PC-9 (cell line): ENCODE results near the gene RPL37A. TPM values are rescaled to one million over a fixed set of nuclear protein-coding genes. Genes with fewer than 3 reads are reported as not detected.

Experiments used
- BruUV-seq: library from RNA; stranded (reverse); fragments of 400-500 nt; replicated peaks from 2 replicates; lab custom pipeline; 2021; lab: Mats Ljungman, UMichigan
- CTCF ChIA-PET: fragments of 300-600 bp; sonication (Branson Sonifier 250); formaldehyde crosslinking; loops from one replicate; lab custom pipeline; 2022; ENCODE audit warnings: antibody characterized with exemption; lab: Charles Lee
- POLR2A ChIA-PET: fragments of 300-600 bp; sonication (Branson Sonifier 250); formaldehyde crosslinking; loops from one replicate; lab custom pipeline; 2022; ENCODE audit warnings: antibody characterized with exemption; ENCODE audit not compliant: unreplicated experiment; lab: Charles Lee
- DNase-seq, 2 experiments: peaks; one replicate each; pipeline versions ENCODE4 v3.0.0 to v3.0.0-alpha.2; 2015 to 2022; ENCODE audit warnings: mixed read lengths in 1 of 2
- H2AFZ ChIP-seq: fragments of 200-600 bp; sonication (generic); 2 replicates; pipeline ENCODE4 v1.8.1; 2017; ENCODE audit warnings: antibody characterized with exemption
- H3F3A ChIP-seq: fragments of 200-600 bp; sonication (generic); 2 replicates; pipeline ENCODE4 v1.8.1; 2017; ENCODE audit warnings: antibody characterized with exemption, mild to moderate bottlenecking, low read depth; ENCODE audit not compliant: insufficient read depth
- H3K27ac ChIP-seq: fragments of 200-600 bp; sonication (generic); 2 replicates; pipeline ENCODE4 v1.6.1; 2016; ENCODE audit warnings: mixed run types
- H3K27me3 ChIP-seq: fragments of 200-600 bp; sonication (generic); 2 replicates; pipeline ENCODE4 v1.6.1; 2016; ENCODE audit warnings: low read depth, mixed run types; ENCODE audit not compliant: insufficient read depth
- H3K36me3 ChIP-seq: fragments of 200-600 bp; sonication (generic); 2 replicates; pipeline ENCODE4 v1.6.1; 2016; ENCODE audit warnings: low read depth, mixed run types
- H3K4me1 ChIP-seq: fragments of 200-600 bp; sonication (generic); replicated peaks from 2 replicates; pipeline ENCODE4 v1.6.1; 2016; ENCODE audit warnings: mixed run types; ENCODE audit not compliant: insufficient read depth
- H3K4me2 ChIP-seq: fragments of 200-600 bp; sonication (generic); 2 replicates; pipeline ENCODE4 v1.6.1; 2017; ENCODE audit warnings: mixed run types
- H3K4me3 ChIP-seq: fragments of 200-600 bp; sonication (generic); 2 replicates; pipeline ENCODE4 v1.6.1; 2016; ENCODE audit warnings: mixed run types
- H3K79me2 ChIP-seq: fragments of 200-600 bp; sonication (generic); 2 replicates; pipeline ENCODE4 v1.6.1; 2017; ENCODE audit warnings: low read depth, mixed run types
- H3K9me2 ChIP-seq: fragments of 200-600 bp; sonication (generic); 2 replicates; pipeline ENCODE4 v1.8.1; 2017; ENCODE audit warnings: mild to moderate bottlenecking; ENCODE audit not compliant: insufficient read depth
- H3K9me3 ChIP-seq: fragments of 200-600 bp; sonication (generic); 2 replicates; pipeline ENCODE4 v1.8.1; 2016; ENCODE audit warnings: low read depth; ENCODE audit not compliant: insufficient read depth
- H4K20me1 ChIP-seq: fragments of 200-600 bp; sonication (generic); 2 replicates; pipeline ENCODE4 v1.8.1; 2017; ENCODE audit not compliant: insufficient read depth
- EZH2 ChIP-seq: fragments of 200-600 bp; sonication (generic); IDR thresholded peaks from 2 replicates; pipeline ENCODE4 v1.8.0; 2017; ENCODE audit warnings: antibody characterized with exemption, low read depth
- intact Hi-C: fragments of 100-400 bp; cut with micrococcal nuclease; formaldehyde crosslinking; loops from one replicate; pipeline ENCODE4 v1.10.0; 2022; ENCODE audit not compliant: unreplicated experiment
- total RNA-seq: library from RNA; stranded (reverse); gene quantifications from 2 replicates; pipeline ENCODE4 v1.2.3, GENCODE V29; 2021
- TF ChIP-seq, protein P1 (sequence below): fragments of 200-600 bp; sonication (generic); conservative IDR thresholded peaks from 2 replicates; pipeline ENCODE4 v1.6.1; 2017; ENCODE audit warnings: mixed run types, antibody characterized with exemption, mild to moderate bottlenecking, moderate library complexity

The RPL37A gene
- total RNA-seq, 1 experiment from 2014 or later: 2,248 TPM

DNA sequence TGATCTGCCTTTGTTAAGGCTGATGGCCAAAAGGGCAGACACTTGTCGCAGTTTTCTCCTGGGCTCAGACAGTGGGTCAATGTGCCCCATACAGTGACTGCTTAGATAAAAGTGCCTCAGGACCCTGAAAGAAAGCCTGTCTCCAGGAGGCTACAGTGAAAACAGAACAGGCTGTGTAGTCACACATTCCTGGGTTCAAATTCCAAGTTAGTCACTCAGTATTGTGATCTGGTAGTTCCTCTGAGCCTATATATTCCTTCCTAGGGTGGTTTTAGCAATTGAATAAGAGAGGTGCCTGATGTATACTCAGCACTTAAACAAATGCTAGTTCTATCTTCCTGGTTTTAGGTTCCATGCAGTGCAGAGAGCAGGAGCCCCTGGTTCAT lies 54.4 kb downstream of the RPL37A start:
- Histone ChIP-seq H3K9me3 (no peaks in the 10 kb centered on the region), H2AFZ (no peak overlapping the region), H3F3A (no peaks in the 10 kb centered on the region), H3K4me3 (no peak overlapping the region), H3K79me2 (no peaks in the 10 kb centered on the region), H3K27me3 (no peaks in the 10 kb centered on the region), H3K9me2 (no peaks in the 10 kb centered on the region), H3K36me3 (no peaks in the 10 kb centered on the region), H3K4me2 (no peak overlapping the region), H3K27ac (no peak overlapping the region), H3K4me1 (no peaks in the 10 kb centered on the region), H4K20me1 (no peaks in the 10 kb centered on the region)
- BruUV-seq: no TSS peak
- CTCF ChIA-PET: no interaction called here
- TF ChIP-seq EZH2: no peak
- TF ChIP-seq, protein P1, sequence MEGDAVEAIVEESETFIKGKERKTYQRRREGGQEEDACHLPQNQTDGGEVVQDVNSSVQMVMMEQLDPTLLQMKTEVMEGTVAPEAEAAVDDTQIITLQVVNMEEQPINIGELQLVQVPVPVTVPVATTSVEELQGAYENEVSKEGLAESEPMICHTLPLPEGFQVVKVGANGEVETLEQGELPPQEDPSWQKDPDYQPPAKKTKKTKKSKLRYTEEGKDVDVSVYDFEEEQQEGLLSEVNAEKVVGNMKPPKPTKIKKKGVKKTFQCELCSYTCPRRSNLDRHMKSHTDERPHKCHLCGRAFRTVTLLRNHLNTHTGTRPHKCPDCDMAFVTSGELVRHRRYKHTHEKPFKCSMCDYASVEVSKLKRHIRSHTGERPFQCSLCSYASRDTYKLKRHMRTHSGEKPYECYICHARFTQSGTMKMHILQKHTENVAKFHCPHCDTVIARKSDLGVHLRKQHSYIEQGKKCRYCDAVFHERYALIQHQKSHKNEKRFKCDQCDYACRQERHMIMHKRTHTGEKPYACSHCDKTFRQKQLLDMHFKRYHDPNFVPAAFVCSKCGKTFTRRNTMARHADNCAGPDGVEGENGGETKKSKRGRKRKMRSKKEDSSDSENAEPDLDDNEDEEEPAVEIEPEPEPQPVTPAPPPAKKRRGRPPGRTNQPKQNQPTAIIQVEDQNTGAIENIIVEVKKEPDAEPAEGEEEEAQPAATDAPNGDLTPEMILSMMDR: no peak
- POLR2A ChIA-PET: no interaction called here
- no peak for DNase-seq
- intact Hi-C loops: no loop called here

Other genes starting within 250 kb of the RPL37A start
- 7.7 and 14.5 TPM in 2 replicates for gene MARCHF4, start 126.4 kb upstream of the RPL37A start, total RNA-seq
- 39.7 and 40.5 TPM in 2 replicates for gene SMARCAL1, start 86.4 kb upstream of the RPL37A start, total RNA-seq
- 106 and 133 TPM in 2 replicates for gene IGFBP2, start 134.6 kb downstream of the RPL37A start, total RNA-seq
- 5.5 and 10.0 TPM in 2 replicates for gene IGFBP5, start 196.7 kb downstream of the RPL37A start, total RNA-seq